ENCODE data around the gene KLHL2.
"Not testable (repeated sequence)": the region's sequence is repeated elsewhere in the genome, so short reads cannot be mapped to it uniquely, and the experiment has no call there.

DNA sequence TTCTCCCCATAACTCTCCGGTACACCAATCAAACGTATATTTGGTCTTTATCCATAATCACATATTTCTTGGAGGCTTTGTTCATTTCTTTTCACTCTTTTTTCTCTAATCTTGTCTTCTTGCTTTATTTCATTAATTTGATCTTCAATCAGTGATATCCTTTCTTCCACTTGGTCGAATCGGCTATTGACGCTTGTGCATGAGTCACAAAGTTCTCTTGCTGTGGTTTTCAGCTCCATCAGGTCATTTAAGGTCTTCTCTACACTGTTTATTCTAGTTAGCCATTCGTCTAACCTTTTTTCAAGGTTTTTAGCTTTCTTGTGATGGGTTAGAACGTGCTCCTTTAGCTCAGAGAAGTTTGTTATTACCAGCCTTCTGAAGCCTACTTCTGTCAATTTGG is 62.6 kb downstream of the KLHL2 start:
- TF ChIP-seq, protein P1, sequence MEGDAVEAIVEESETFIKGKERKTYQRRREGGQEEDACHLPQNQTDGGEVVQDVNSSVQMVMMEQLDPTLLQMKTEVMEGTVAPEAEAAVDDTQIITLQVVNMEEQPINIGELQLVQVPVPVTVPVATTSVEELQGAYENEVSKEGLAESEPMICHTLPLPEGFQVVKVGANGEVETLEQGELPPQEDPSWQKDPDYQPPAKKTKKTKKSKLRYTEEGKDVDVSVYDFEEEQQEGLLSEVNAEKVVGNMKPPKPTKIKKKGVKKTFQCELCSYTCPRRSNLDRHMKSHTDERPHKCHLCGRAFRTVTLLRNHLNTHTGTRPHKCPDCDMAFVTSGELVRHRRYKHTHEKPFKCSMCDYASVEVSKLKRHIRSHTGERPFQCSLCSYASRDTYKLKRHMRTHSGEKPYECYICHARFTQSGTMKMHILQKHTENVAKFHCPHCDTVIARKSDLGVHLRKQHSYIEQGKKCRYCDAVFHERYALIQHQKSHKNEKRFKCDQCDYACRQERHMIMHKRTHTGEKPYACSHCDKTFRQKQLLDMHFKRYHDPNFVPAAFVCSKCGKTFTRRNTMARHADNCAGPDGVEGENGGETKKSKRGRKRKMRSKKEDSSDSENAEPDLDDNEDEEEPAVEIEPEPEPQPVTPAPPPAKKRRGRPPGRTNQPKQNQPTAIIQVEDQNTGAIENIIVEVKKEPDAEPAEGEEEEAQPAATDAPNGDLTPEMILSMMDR (IDR thresholded peaks at IDR 0.05; ENCODE audit: insufficient read depth, low read depth, low read length) = not testable (repeated sequence)
- TF ChIP-seq EZH2 (IDR thresholded peaks at IDR 0.05; ENCODE audit: insufficient read depth, low read length) = not testable (repeated sequence)

Measured in astrocyte (in vitro differentiated cells and primary cell).